Measurements from ENCODE around the gene NME8. TPM values are rescaled to one million over a fixed set of nuclear protein-coding genes. Genes with fewer than 3 reads are reported as not detected.

Gene NME8
- total RNA-seq, 1 donor from 2014 or later = not detected

DNA sequence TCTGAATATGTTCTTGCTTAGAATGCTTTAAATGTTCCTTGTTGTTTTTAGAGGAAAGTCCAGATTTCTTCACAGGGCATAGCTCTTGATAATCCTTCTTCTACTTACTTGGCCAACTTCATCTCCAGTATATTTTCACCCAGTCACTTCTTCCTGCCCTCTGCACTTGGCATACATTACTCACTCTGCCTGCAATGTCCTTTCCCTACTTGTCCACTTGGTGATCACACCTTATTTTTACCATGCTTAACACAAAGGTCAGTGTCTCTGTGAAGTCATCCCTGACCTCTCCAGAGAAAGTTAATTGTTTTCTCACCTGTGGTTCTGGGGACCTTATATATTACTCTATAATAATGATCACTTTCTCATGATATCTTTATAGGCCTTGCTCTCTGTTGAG is 45.0 kb downstream of the NME8 start:
- H3K27me3 ChIP-seq (ENCODE audit: insufficient read depth, low read length) = no peaks in the 10 kb centered on the region
- no peaks in the 10 kb centered on the region for H3K36me3 Mint-ChIP-seq (ENCODE audit: low read depth, unreplicated experiment)

DNA sequence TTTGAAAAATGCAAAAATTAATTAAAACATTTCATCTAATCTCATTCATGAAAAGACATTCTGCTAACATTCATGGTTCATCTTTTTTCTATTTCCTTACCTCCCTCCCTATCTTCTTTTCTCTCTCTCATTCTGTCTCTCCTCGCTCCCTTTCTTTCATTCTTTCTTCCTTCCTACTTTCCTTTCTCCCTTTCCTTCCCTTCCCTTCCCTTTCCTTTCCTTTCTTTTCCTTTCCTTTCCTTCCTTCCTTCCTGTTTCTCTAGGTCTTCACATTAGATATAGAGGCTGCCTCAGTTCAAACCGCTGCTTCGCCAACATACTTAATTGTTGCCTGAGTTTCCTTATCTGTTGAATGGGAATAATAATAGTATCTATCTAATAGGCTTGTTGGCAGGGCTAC is 46.3 kb downstream of the NME8 start:
- Histone ChIP-seq H3K36me3 (ENCODE audit: insufficient read depth, low read length) (no peaks in the 10 kb centered on the region), H4K20me1 (ENCODE audit: insufficient read depth, low read length) (no peaks in the 10 kb centered on the region), H3K9me3 (ENCODE audit: insufficient read depth, low read depth, low read length) (no peaks in the 10 kb centered on the region), H3K4me2 (ENCODE audit: low read length) (no peak overlapping the region), H3K27me3 (ENCODE audit: insufficient read depth, low read length) (no peaks in the 10 kb centered on the region), H3K27ac (ENCODE audit: low read depth, low read length) (no peak overlapping the region), H3K4me1 (ENCODE audit: insufficient read depth, low read length) (no peaks in the 10 kb centered on the region), H3K79me2 (ENCODE audit: insufficient read depth, low read length) (no peaks in the 10 kb centered on the region), H2AFZ (ENCODE audit: low read depth, low read length) (no peak overlapping the region), H3K9ac (ENCODE audit: low read length) (no peak overlapping the region), H3K4me3 (ENCODE audit: insufficient read depth, low read depth, low read length) (no peak overlapping the region)
- FAIRE-seq (no peak), DNase-seq (ENCODE audit: low read depth) (no peak)
- Mint-ChIP-seq H3K9me3 (ENCODE audit: unreplicated experiment) (no peaks in the 10 kb centered on the region), H3K27ac (ENCODE audit: unreplicated experiment) (no peak overlapping the region), H3K4me3 (ENCODE audit: unreplicated experiment) (no peak overlapping the region), H3K36me3 (ENCODE audit: low read depth, unreplicated experiment) (no peaks in the 10 kb centered on the region), H3K27me3 (ENCODE audit: low read depth, unreplicated experiment) (no peaks in the 10 kb centered on the region), H3K4me1 (ENCODE audit: low read depth, unreplicated experiment) (no peaks in the 10 kb centered on the region)
- TF ChIP-seq, protein P1, sequence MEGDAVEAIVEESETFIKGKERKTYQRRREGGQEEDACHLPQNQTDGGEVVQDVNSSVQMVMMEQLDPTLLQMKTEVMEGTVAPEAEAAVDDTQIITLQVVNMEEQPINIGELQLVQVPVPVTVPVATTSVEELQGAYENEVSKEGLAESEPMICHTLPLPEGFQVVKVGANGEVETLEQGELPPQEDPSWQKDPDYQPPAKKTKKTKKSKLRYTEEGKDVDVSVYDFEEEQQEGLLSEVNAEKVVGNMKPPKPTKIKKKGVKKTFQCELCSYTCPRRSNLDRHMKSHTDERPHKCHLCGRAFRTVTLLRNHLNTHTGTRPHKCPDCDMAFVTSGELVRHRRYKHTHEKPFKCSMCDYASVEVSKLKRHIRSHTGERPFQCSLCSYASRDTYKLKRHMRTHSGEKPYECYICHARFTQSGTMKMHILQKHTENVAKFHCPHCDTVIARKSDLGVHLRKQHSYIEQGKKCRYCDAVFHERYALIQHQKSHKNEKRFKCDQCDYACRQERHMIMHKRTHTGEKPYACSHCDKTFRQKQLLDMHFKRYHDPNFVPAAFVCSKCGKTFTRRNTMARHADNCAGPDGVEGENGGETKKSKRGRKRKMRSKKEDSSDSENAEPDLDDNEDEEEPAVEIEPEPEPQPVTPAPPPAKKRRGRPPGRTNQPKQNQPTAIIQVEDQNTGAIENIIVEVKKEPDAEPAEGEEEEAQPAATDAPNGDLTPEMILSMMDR (IDR thresholded peaks at IDR 0.05; ENCODE audit: insufficient read depth, low read depth, low read length) = no peak
- TF ChIP-seq EZH2 (IDR thresholded peaks at IDR 0.05; ENCODE audit: insufficient read depth, low read length) = no peak

More for the DNA sequence above, 45.0 kb downstream of the NME8 start:
- Histone ChIP-seq H3K4me2 (ENCODE audit: low read length) (no peak overlapping the region), H4K20me1 (ENCODE audit: insufficient read depth, low read length) (no peaks in the 10 kb centered on the region), H3K27ac (ENCODE audit: low read depth, low read length) (no peak overlapping the region), H3K9ac (ENCODE audit: low read length) (no peak overlapping the region), H2AFZ (ENCODE audit: low read depth, low read length) (no peak overlapping the region), H3K4me3 (ENCODE audit: insufficient read depth, low read depth, low read length) (no peak overlapping the region), H3K79me2 (ENCODE audit: insufficient read depth, low read length) (no peaks in the 10 kb centered on the region), H3K9me3 (ENCODE audit: insufficient read depth, low read depth, low read length) (no peaks in the 10 kb centered on the region), H3K4me1 (ENCODE audit: insufficient read depth, low read length) (no peaks in the 10 kb centered on the region), H3K36me3 (ENCODE audit: insufficient read depth, low read length) (no peaks in the 10 kb centered on the region)
- DNase-seq (ENCODE audit: low read depth) = no peak
- Mint-ChIP-seq H3K9me3 (ENCODE audit: unreplicated experiment) (no peaks in the 10 kb centered on the region), H3K4me1 (ENCODE audit: low read depth, unreplicated experiment) (no peaks in the 10 kb centered on the region), H3K27me3 (ENCODE audit: low read depth, unreplicated experiment) (no peaks in the 10 kb centered on the region), H3K27ac (ENCODE audit: unreplicated experiment) (no peak overlapping the region), H3K4me3 (ENCODE audit: unreplicated experiment) (no peak overlapping the region)
- FAIRE-seq = no peak
- TF ChIP-seq, protein P1 (IDR thresholded peaks at IDR 0.05; ENCODE audit: insufficient read depth, low read depth, low read length) = no peak
- TF ChIP-seq EZH2 (IDR thresholded peaks at IDR 0.05; ENCODE audit: insufficient read depth, low read length) = no peak

DNA sequence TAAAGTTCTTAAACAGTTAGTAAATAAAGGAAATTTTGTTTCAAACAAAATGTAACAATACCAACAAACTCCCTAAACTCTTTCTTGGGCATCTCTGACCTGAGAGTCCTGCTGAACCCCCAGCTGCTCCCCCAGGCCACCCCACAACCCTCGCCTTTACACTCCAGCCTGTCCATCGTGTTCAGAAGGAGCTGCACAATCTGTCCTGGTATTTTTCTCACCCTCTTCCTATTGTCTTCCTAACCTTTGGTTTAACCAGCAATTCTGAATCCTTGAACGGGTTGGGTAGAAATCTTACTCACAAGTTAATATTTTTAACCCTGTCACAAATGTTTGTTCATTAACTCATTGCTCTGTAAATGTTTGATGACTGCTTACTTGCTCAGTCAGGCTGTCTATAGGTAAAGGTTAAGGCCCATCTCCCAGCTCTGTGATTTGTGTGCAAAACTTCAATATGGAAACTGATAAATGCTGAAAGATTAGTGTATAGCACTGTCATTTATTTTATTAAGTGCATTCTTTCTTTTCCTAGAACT is 51.4 kb downstream of the NME8 start:
- H3K4me1 ChIP-seq (ENCODE audit: insufficient read depth, low read length) = peaks cover 15% of the 10 kb centered on the region
- Mint-ChIP-seq H3K4me3 (ENCODE audit: unreplicated experiment) (no peak overlapping the region), H3K27ac (ENCODE audit: unreplicated experiment) (no peak overlapping the region), H3K4me1 (ENCODE audit: low read depth, unreplicated experiment) (peaks cover 8% of the 10 kb centered on the region), H3K36me3 (ENCODE audit: low read depth, unreplicated experiment) (no peaks in the 10 kb centered on the region), H3K9me3 (ENCODE audit: unreplicated experiment) (no peaks in the 10 kb centered on the region), H3K27me3 (ENCODE audit: low read depth, unreplicated experiment) (no peaks in the 10 kb centered on the region)
- H3K4me3 ChIP-seq (ENCODE audit: insufficient read depth, low read depth, low read length) = no peak overlapping the region
- H3K36me3 ChIP-seq (ENCODE audit: insufficient read depth, low read length) = no peaks in the 10 kb centered on the region
- H3K79me2 ChIP-seq (ENCODE audit: insufficient read depth, low read length) = no peaks in the 10 kb centered on the region
- no peaks in the 10 kb centered on the region for H3K9me3 ChIP-seq (ENCODE audit: insufficient read depth, low read depth, low read length)
- H3K9ac ChIP-seq (ENCODE audit: low read length) = no peak overlapping the region
- FAIRE-seq (no peak), DNase-seq (ENCODE audit: low read depth) (no peak)
- H4K20me1 ChIP-seq (ENCODE audit: insufficient read depth, low read length) = no peaks in the 10 kb centered on the region
- no peak overlapping the region for H2AFZ ChIP-seq (ENCODE audit: low read depth, low read length)
- no peak overlapping the region for H3K4me2 ChIP-seq (ENCODE audit: low read length)
- no peak overlapping the region for H3K27ac ChIP-seq (ENCODE audit: low read depth, low read length)
- TF ChIP-seq, protein P1 (IDR thresholded peaks at IDR 0.05; ENCODE audit: insufficient read depth, low read depth, low read length) = no peak
- no peak for TF ChIP-seq EZH2 (IDR thresholded peaks at IDR 0.05; ENCODE audit: insufficient read depth, low read length)
- no peaks in the 10 kb centered on the region for H3K27me3 ChIP-seq (ENCODE audit: insufficient read depth, low read length)
